Body of pancreas (tissue), 4 donors: ENCODE measurements around the gene NUCB2. TPM values are rescaled to one million over a fixed set of nuclear protein-coding genes. Genes with fewer than 3 reads are reported as not detected.

ENCODE experiments used
- ATAC-seq: fragments of 150-250 bp; one replicate; pipeline ENCODE4 v1.9.1; 2016
- DNase-seq, 4 donors: peaks; one replicate each; pipeline ENCODE4 v3.0.0-alpha.2; 2019
- H3K27ac ChIP-seq, 4 donors: fragments of 200-600 bp; sonication (generic); 1 replicate in 3 of 4; 2 replicates in 1 of 4; pipeline versions ENCODE4 v1.5.1 to v1.6.1; 2016 to 2019; ENCODE audit warnings: mild to moderate bottlenecking in 1 of 4, mixed read lengths in 1 of 4, moderate library complexity in 1 of 4
- H3K27me3 ChIP-seq, 2 donors: fragments of 200-600 bp; sonication (generic); one replicate each; pipeline ENCODE4 v1.6.0; 2016; ENCODE audit warnings: mild to moderate bottlenecking in 1 of 2
- H3K36me3 ChIP-seq, 2 donors: fragments of 200-600 bp; sonication (generic); replicated peaks in 1 of 2; 2 replicates each; pipeline ENCODE4 v1.5.1; 2016; ENCODE audit warnings: low read depth in 2 of 2; ENCODE audit not compliant: insufficient read depth in 1 of 2
- H3K4me1 ChIP-seq: fragments of 200-600 bp; sonication (generic); one replicate; pipeline ENCODE4 v1.6.0; 2016
- H3K4me3 ChIP-seq, 2 donors: fragments of 200-600 bp; sonication (generic); 1 replicate in 1 of 2; 2 replicates in 1 of 2; pipeline ENCODE4 v1.5.1; 2016 to 2019
- H3K9me3 ChIP-seq, 3 donors: fragments of 200-600 bp; sonication (generic); 1 replicate in 2 of 3; 2 replicates in 1 of 3; pipeline ENCODE4 v1.5.1; 2016
- CTCF ChIP-seq, 7 experiments: fragments of 450-650 bp in 4 of 7; fragments of 200-600 bp in 3 of 7; sonication (generic) in 3 of 7; IDR thresholded peaks; one replicate each; pipeline ENCODE4 v1.5.1; 2016 to 2019; ENCODE audit warnings: antibody characterized with exemption in 7 of 7
- POLR2A ChIP-seq, 3 donors: fragments of 450-650 bp; IDR thresholded peaks; one replicate each; pipeline ENCODE4 v1.6.1; 2016; ENCODE audit warnings: antibody characterized with exemption in 3 of 3, mild to moderate bottlenecking in 2 of 3
- WGBS, 2 donors: methylation state at CpG; one replicate each; pipeline ENCODE4 v1.1.5; 2017; 5-methylcytosine and 5-hydroxymethylcytosine counted together
- intact Hi-C: fragments of 100-400 bp; cut with DNase I; formaldehyde crosslinking; loops from one replicate; pipeline ENCODE4 v1.15.1; 2023
- total RNA-seq, 2 donors: library from RNA; depleted of rRNA; stranded (reverse); fragments of >200 nt; gene quantifications; one replicate each; pipeline ENCODE4 v1.1.0, GENCODE V29; 2016

The NUCB2 gene
- total RNA-seq, 2 donors from 2014 or later = 106 to 156 TPM

DNA sequence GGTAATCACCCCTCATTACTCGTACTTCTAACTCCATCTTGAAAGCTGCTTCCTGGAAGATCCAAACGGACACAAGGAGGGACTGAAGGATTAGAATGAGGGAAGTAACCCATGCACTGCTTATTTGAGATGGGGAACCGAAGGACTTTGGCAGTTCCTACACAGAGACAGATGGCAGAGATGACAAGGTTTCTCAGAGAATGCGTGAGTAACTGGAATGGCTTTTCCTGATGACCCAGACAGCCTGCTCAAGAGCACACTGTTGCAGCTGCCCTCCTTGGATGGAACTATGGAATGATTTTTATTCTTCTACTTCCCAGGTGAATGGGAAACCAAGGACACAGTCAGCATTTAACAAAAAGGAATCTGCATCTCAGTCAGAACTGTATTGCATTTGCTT is 104.6 kb downstream of the NUCB2 start:
- WGBS, 2 donors = 63 to 79% methylated on average over 4 of the region's 4 CpGs

More for the DNA sequence above, 104.6 kb downstream of the NUCB2 start:
- Histone ChIP-seq H3K4me1 (peaks cover 8% of the 10 kb centered on the region), H3K36me3 (no peaks in the 10 kb centered on the region), H3K4me3 (no peak overlapping the region), H3K27ac (no peak overlapping the region), H3K27me3 (no peaks in the 10 kb centered on the region), H3K9me3 (no peaks in the 10 kb centered on the region)
- no peak for TF ChIP-seq POLR2A (IDR thresholded peaks at IDR 0.05)
- TF ChIP-seq CTCF (IDR thresholded peaks at IDR 0.05) = no peak
- DNase-seq (no peak), ATAC-seq (no peak)
- intact Hi-C loops = loop anchor here (5.0 kb wide), 1 partner anchor 121 kb away; no protein-coding TSS in a partner anchor

Other genes with a start within 250 kb of the NUCB2 start
- gene RPS13, start 199.1 kb upstream of the NUCB2 start, total RNA-seq = 100 to 1,000 TPM; 660 to 806 TPM
- gene PIK3C2A, start 68.8 kb upstream of the NUCB2 start, total RNA-seq = 10 to 100 TPM; 21.4 to 40.0 TPM
- gene NCR3LG1, start 75.1 kb downstream of the NUCB2 start, total RNA-seq = 1 to 10 TPM in 1 of 2 donors, under 1 TPM in 1; under 0.01 to 2.6 TPM
- gene KCNJ11, start 111.9 kb downstream of the NUCB2 start, total RNA-seq = 10 to 100 TPM in 1 of 2 donors, 1 to 10 TPM in 1; 7.6 to 39.4 TPM
- gene ABCC8, start 200.1 kb downstream of the NUCB2 start, total RNA-seq = 10 to 100 TPM; 42.5 to 87.0 TPM